Gastroesophageal sphincter (tissue), 4 donors: ENCODE measurements around the gene RNF10. TPM values are rescaled to one million over a fixed set of nuclear protein-coding genes. Genes with fewer than 3 reads are reported as not detected.

Experiments used
- ATAC-seq: fragments of 150-250 bp; one replicate; pipeline ENCODE4 v1.9.1; 2016; ENCODE audit warnings: mild to moderate bottlenecking, moderate library complexity
- H3K27ac ChIP-seq, 4 donors: fragments of 200-600 bp; sonication (generic) in 3 of 4; 1 replicate in 3 of 4; 2 replicates in 1 of 4; pipeline ENCODE4 v1.5.1; 2016 to 2019
- H3K27me3 ChIP-seq: fragments of 200-600 bp; sonication (generic); one replicate; pipeline ENCODE4 v1.5.1; 2019
- H3K36me3 ChIP-seq, 2 donors: fragments of 200-600 bp; sonication (generic); one replicate each; pipeline ENCODE4 v1.5.1; 2019; ENCODE audit warnings: control low read depth in 1 of 2
- H3K4me1 ChIP-seq, 3 donors: fragments of 200-600 bp; sonication (generic); 1 replicate in 2 of 3; 2 replicates in 1 of 3; pipeline ENCODE4 v1.5.1; 2016 to 2019; ENCODE audit warnings: control low read depth in 2 of 3
- H3K4me3 ChIP-seq, 2 donors: fragments of 200-600 bp; sonication (generic); one replicate each; pipeline ENCODE4 v1.5.1; 2019; ENCODE audit warnings: mild to moderate bottlenecking in 1 of 2, moderate library complexity in 1 of 2
- H3K9me3 ChIP-seq, 3 donors: fragments of 200-600 bp; sonication (generic); one replicate each; pipeline ENCODE4 v1.5.1; 2017 to 2019; ENCODE audit warnings: control low read depth in 2 of 3
- CTCF ChIP-seq, 4 experiments: fragments of 200-600 bp in 2 of 4; fragments of 450-650 bp in 2 of 4; sonication (generic) in 1 of 4; IDR thresholded peaks; one replicate each; pipeline ENCODE4 v1.5.1; 2017 to 2019; ENCODE audit warnings: antibody characterized with exemption in 4 of 4, mild to moderate bottlenecking in 2 of 4, moderate library complexity in 2 of 4
- EP300 ChIP-seq: sonication (generic); formaldehyde crosslinking; IDR thresholded peaks from one replicate; pipeline ENCODE4 v1.6.1; 2017; ENCODE audit warnings: antibody characterized with exemption, mild to moderate bottlenecking
- POLR2A ChIP-seq, 2 donors: fragments of 450-650 bp; IDR thresholded peaks; one replicate each; pipeline ENCODE4 v1.6.1; 2017; ENCODE audit warnings: antibody characterized with exemption in 2 of 2, mild to moderate bottlenecking in 2 of 2, moderate library complexity in 1 of 2
- POLR2AphosphoS5 ChIP-seq: sonication (generic); formaldehyde crosslinking; IDR thresholded peaks from one replicate; pipeline ENCODE4 v1.6.1; 2017; ENCODE audit warnings: antibody characterized with exemption
- WGBS, 2 donors: methylation state at CpG; one replicate each; pipeline ENCODE4 v1.1.5; 2018; ENCODE audit warnings: low coverage in 1 of 2; 5-methylcytosine and 5-hydroxymethylcytosine counted together
- total RNA-seq, 4 donors: library from RNA; depleted of rRNA; stranded (reverse); fragments of >200 nt; gene quantifications; one replicate each; pipeline ENCODE4 v1.1.0, GENCODE V29; 2016

Gene RNF10
- total RNA-seq, 4 donors from 2014 or later = 134 to 273 (median 161) TPM

DNA sequence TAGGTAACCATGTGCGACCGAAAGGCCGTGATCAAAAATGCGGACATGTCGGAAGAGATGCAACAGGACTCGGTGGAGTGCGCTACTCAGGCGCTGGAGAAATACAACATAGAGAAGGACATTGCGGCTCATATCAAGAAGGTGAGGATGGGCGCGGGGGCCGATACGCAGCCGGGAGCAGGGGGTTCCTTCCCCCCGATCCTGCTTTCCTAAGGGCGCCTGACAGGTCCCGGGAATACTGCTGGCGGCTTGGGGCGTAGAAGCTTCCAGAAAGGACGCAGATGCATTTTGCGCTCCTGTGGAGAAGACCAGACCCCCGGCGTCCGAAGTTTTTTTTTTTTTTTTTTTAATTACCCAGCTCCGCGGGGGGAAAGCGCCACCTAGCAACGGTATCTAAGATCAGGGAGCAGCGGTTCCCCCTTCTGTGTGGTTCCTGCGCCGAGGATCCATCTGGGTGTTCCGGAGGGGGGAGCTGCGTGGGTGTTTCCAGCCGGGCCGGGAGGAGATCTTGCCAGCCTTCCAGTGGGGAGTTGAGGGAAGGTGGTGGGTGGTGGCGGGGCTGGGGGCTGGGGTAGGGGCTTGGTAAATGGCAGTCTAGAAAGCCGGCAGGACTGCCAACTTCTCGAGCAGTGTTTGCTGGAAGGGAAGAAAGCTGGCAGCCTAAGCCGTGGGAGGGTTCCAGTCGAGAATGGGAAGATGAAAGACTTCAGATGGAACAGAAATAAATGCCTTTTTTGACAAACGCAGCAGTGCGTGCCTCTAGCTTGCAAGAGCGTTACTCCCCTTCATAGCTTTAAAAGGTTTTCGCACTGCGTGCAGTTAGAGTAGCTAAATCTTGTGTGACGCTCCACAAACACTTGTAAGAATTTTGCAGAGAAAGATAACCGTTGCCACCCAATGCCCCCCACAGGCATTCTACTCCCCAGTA is 37.5 kb upstream of the RNF10 start:
- ATAC-seq = peak; percentile 29
- 0 to 1% methylated on average over 12 to 22 of the region's 47 CpGs for WGBS, 2 donors
- peak overlapping the region; percentile 81 to 94 for H3K4me3 ChIP-seq
- TF ChIP-seq POLR2AphosphoS5 (no peak), POLR2A (IDR thresholded peaks at IDR 0.05) (no peak), CTCF (IDR thresholded peaks at IDR 0.05) (peak in 1 of 4 experiments; percentile 24)
- H3K27ac ChIP-seq = peak overlapping the region; percentile 68 to 96 (median 95)
- peaks cover 0 to 32% (median 10%) of the 10 kb centered on the region in 3 donors for H3K4me1 ChIP-seq
- no peaks in the 10 kb centered on the region for H3K9me3 ChIP-seq
- H3K36me3 ChIP-seq = peaks cover 0 to 32% of the 10 kb centered on the region in 2 donors
- no peaks in the 10 kb centered on the region for H3K27me3 ChIP-seq

DNA sequence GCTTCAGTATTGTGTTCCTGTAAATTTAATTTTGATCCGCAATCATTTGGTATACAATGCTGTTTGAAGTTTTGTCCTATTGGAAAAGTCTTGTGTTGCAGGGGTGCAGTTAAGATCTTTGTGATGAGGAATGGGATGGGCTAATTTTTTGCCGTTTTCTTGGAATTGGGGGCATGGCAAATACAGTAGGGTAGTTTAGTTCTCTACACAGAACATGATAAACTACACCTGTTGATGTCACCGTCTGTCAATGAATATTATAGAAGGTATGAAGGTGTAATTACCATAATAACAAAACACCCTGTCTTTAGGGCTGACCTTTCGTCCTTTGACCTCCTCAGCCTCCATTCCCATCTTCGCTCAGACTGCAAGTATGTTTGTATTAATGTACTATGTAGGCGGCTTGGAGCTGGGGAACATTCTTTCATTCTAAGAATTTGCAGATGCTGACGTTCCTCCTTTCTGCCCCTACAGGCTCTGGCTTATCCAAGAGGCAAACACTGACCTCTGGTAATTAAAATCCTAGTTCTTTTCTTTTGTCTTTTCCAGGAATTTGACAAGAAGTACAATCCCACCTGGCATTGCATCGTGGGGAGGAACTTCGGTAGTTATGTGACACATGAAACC is 36.5 kb upstream of the RNF10 start:
- ATAC-seq = no peak

GRCh38 chr12:120498870-120499515 is 35.2 kb upstream of the RNF10 start:
- Histone ChIP-seq H3K4me1 (peaks cover 0 to 32% (median 10%) of the 10 kb centered on the region in 3 donors), H3K9me3 (no peaks in the 10 kb centered on the region), H3K36me3 (peaks cover 0 to 36% of the 10 kb centered on the region in 2 donors), H3K4me3 (no peak overlapping the region), H3K27me3 (no peaks in the 10 kb centered on the region), H3K27ac (peak overlapping the region in 2 of 4 donors; percentile 95)
- 75 to 85% methylated on average over 2 to 3 of the region's 3 CpGs for WGBS, 2 donors
- ATAC-seq = no peak
- TF ChIP-seq CTCF (IDR thresholded peaks at IDR 0.05) (no peak), EP300 (no peak), POLR2AphosphoS5 (no peak), POLR2A (IDR thresholded peaks at IDR 0.05) (no peak)

More for the DNA sequence above, 36.5 kb upstream of the RNF10 start:
- Histone ChIP-seq H3K4me1 (peaks cover 0 to 32% (median 10%) of the 10 kb centered on the region in 3 donors), H3K4me3 (peak overlapping the region; percentile 81 to 94), H3K27me3 (no peaks in the 10 kb centered on the region), H3K9me3 (no peaks in the 10 kb centered on the region), H3K27ac (peak overlapping the region in 3 of 4 donors; percentile 95 to 96 (median 95)), H3K36me3 (peaks cover 0 to 27% of the 10 kb centered on the region in 2 donors)
- TF ChIP-seq CTCF (IDR thresholded peaks at IDR 0.05) = no peak
- no peak for TF ChIP-seq EP300
- TF ChIP-seq POLR2AphosphoS5 = no peak
- no peak for TF ChIP-seq POLR2A (IDR thresholded peaks at IDR 0.05)
- WGBS, 2 donors = 6 to 9% methylated on average over 7 to 9 of the region's 9 CpGs

DNA sequence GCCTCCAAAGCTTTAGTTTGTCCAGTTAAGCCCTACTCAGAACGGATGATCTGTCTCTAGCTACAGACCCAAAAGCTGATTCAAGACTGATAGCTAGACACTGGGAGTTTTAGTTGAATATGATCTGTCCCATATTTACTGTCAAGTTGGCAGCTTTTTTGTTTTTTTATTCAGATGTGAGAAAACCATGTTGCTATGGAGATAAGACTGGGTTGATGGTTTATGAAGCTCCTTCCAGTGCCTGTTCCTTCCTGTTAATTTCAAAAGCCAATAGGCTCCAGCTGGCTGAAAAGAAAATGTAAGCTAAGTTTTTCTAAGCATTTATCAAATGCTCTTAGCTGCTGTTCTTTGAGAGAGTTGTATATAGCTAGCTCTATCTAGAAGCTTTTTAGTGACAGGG is 33.6 kb upstream of the RNF10 start:
- peaks cover 0 to 21% (median 10%) of the 10 kb centered on the region in 3 donors for H3K4me1 ChIP-seq
- TF ChIP-seq POLR2AphosphoS5 = no peak
- no peak for TF ChIP-seq POLR2A (IDR thresholded peaks at IDR 0.05)
- TF ChIP-seq EP300 = no peak
- TF ChIP-seq CTCF (IDR thresholded peaks at IDR 0.05) = no peak
- no peak overlapping the region for H3K4me3 ChIP-seq
- peak overlapping the region in 1 of 4 donors; percentile 24 for H3K27ac ChIP-seq
- ATAC-seq = no peak
- WGBS, 2 donors = 57 to 63% methylated on average over 1 of the region's 1 CpG
- H3K9me3 ChIP-seq = no peaks in the 10 kb centered on the region
- H3K27me3 ChIP-seq = no peaks in the 10 kb centered on the region
- peaks cover 0 to 52% of the 10 kb centered on the region in 2 donors for H3K36me3 ChIP-seq
